ENCODE data around the gene FTO. TPM values are rescaled to one million over a fixed set of nuclear protein-coding genes. Genes with fewer than 3 reads are reported as not detected.

FTO gene
- total RNA-seq, 2 donors from 2014 or later = 72.7 to 73.6 TPM

DNA sequence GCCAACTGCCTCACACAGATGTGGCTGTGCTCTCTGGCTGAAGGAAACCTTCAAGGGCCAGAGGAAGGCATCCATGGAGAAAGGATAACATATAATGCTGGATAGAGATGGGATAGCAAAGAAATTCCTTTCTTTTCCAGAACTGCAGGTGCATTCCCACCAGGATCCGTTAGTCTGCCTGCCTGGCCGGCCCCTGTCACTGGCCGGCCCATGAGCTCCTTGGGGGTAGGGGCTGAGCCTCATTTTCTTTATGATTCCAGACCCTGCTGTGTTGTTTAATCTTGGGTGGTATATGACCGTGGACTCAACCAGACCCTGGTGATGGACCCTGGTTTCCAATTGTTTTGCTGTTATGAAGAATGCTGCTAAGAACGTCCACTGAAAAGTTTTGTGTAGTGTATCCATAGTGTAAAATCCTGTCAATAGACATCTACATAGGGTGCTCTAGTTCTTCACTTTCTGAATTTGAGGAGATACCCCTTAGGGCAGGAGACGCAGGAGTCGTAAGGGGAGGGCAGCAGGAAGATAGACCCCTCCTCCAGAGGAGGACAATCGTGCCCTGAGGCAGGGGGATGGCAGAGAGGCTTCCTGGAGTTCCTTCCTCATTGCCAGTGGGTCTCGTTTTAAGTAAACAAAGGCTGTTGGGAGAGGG, 489.2 kb downstream of the FTO start:
- no peak for DNase-seq (ENCODE audit: low spot score)
- Histone ChIP-seq H3K4me1 (replicated peaks) (peaks cover 7% of the 10 kb centered on the region), H3K36me3 (no peaks in the 10 kb centered on the region), H3K27me3 (replicated peaks; ENCODE audit: insufficient read depth) (no peaks in the 10 kb centered on the region), H3K9me3 (no peaks in the 10 kb centered on the region), H3K4me3 (no peak overlapping the region), H3K27ac (peak overlapping the region; percentile 77 to 80)
- 61% methylated on average over 9 of the region's 9 CpGs for WGBS
- TF ChIP-seq, protein P1, sequence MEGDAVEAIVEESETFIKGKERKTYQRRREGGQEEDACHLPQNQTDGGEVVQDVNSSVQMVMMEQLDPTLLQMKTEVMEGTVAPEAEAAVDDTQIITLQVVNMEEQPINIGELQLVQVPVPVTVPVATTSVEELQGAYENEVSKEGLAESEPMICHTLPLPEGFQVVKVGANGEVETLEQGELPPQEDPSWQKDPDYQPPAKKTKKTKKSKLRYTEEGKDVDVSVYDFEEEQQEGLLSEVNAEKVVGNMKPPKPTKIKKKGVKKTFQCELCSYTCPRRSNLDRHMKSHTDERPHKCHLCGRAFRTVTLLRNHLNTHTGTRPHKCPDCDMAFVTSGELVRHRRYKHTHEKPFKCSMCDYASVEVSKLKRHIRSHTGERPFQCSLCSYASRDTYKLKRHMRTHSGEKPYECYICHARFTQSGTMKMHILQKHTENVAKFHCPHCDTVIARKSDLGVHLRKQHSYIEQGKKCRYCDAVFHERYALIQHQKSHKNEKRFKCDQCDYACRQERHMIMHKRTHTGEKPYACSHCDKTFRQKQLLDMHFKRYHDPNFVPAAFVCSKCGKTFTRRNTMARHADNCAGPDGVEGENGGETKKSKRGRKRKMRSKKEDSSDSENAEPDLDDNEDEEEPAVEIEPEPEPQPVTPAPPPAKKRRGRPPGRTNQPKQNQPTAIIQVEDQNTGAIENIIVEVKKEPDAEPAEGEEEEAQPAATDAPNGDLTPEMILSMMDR (IDR thresholded peaks at IDR 0.05) = no peak
- TF ChIP-seq POLR2A (IDR thresholded peaks at IDR 0.05) (no peak), POLR2AphosphoS5 (IDR thresholded peaks at IDR 0.05) (no peak)
- intact Hi-C loops (cut with DNase I) = no loop called here

DNA sequence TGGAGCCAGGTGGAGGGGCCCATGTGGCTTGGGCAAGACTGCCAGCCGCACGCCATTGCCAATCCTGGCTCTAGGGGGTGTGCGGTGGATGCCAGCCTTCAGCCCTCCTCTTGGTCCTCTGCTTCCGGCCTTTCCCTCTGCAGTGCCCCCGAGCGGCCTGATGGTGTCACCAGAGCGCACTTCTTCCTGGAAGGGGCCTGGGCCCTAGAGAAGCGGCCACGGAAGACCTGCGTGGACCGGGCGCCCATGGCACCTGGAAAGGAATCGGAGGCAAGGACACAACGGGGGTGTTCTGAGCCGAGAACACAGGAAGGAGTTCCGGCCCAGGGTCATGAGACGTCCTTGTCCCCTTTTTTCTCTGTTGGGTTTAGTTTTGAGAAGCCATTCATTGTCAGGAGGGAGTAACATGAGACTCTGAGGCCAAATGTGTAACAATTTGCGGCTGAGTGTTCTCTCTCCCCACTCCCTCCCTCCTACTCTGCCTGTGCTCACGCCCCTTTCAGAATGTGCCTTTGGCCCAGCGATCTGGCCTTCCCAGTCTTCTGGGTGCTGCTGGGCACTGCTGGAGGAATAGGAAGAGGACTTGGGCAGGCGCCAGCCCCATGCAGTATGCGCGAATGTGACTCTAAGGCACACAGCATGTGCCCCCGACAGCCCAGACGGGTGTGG, 489.8 kb downstream of the FTO start:
- DNase-seq (ENCODE audit: low spot score) = peak; percentile 72
- Histone ChIP-seq H3K27ac (peak overlapping the region; percentile 77 to 80), H3K9me3 (no peaks in the 10 kb centered on the region), H3K36me3 (no peaks in the 10 kb centered on the region), H3K27me3 (replicated peaks; ENCODE audit: insufficient read depth) (no peaks in the 10 kb centered on the region), H3K4me1 (replicated peaks) (peaks cover 7% of the 10 kb centered on the region), H3K4me3 (peak overlapping the region; percentile 13 to 19)
- TF ChIP-seq, protein P1 (IDR thresholded peaks at IDR 0.05) = peak; percentile 61 to 85 (median 78)
- TF ChIP-seq POLR2A (IDR thresholded peaks at IDR 0.05) = no peak
- TF ChIP-seq POLR2AphosphoS5 (IDR thresholded peaks at IDR 0.05) = peak; percentile 36
- WGBS = 4% methylated on average over 24 of the region's 25 CpGs
- intact Hi-C loops (cut with DNase I) = no loop called here

DNA sequence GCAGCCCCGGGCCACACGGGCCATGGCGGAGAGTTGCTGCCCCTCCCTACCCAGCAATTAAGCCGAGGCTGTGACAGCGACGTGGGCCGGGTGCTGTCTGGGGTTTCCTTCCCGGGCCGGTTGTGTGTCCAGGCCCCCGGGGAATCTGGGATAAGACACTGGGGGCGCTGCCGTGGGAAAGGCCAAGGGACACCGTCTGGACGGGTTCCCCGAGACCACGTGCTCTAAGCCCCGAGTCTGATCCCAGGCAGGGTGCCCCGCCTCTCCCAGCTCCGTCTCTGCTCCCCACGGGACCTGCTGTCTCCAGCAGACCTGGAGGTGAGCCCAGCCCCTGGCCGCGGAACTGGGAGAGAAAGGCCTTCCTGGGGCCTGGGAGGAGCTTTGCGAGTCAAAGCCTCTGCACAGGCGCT, 490.4 kb downstream of the FTO start:
- Histone ChIP-seq H3K27me3 (replicated peaks; ENCODE audit: insufficient read depth) (no peaks in the 10 kb centered on the region), H3K9me3 (no peaks in the 10 kb centered on the region), H3K4me3 (peak overlapping the region; percentile 13 to 19), H3K36me3 (no peaks in the 10 kb centered on the region), H3K27ac (peak overlapping the region; percentile 77 to 80), H3K4me1 (replicated peaks) (peaks cover 7% of the 10 kb centered on the region)
- intact Hi-C loops (cut with DNase I) = no loop called here
- peak; percentile 76 for DNase-seq (ENCODE audit: low spot score)
- 15% methylated on average over 20 of the region's 24 CpGs for WGBS
- TF ChIP-seq, protein P1 (IDR thresholded peaks at IDR 0.05) = peak in 1 of 4 experiments; percentile 8
- no peak for TF ChIP-seq POLR2A (IDR thresholded peaks at IDR 0.05)

DNA sequence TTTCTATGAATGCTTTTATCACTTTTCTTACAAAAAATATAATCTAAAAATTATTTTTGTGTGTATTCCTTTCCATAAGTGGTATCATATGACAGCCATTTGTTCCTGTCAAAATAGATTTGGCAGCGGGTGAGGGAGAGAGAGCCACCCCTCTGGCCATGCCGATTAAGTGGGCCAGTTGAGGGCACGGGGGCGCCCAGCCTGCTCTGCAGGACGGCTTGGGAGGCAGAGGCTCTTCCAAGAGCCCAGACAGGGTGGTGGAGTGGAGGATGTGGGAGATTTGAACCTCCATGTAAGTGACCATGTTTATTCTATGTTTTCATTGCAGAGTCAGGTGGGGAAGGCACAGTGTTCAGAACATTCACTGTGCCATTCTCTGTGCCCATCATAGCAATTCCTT, 493.8 kb downstream of the FTO start:
- Histone ChIP-seq H3K4me3 (no peak overlapping the region), H3K9me3 (no peaks in the 10 kb centered on the region), H3K27ac (no peak overlapping the region), H3K27me3 (replicated peaks; ENCODE audit: insufficient read depth) (no peaks in the 10 kb centered on the region), H3K4me1 (replicated peaks) (peaks cover 7% of the 10 kb centered on the region), H3K36me3 (no peaks in the 10 kb centered on the region)
- DNase-seq (ENCODE audit: low spot score) = no peak
- WGBS = 82% methylated on average over 5 of the region's 5 CpGs
- TF ChIP-seq, protein P1 (IDR thresholded peaks at IDR 0.05) = no peak
- no peak for TF ChIP-seq POLR2AphosphoS5 (IDR thresholded peaks at IDR 0.05)
- TF ChIP-seq POLR2A (IDR thresholded peaks at IDR 0.05) = no peak
- intact Hi-C loops (cut with DNase I) = no loop called here

Data from prostate gland (tissue), 2 donors.